ENCODE data around the gene ELP1.
"Not testable (repeated sequence)": the region's sequence is repeated elsewhere in the genome, so short reads cannot be mapped to it uniquely, and the experiment has no call there.

The ELP1 gene

GRCh38 chr9:108933718-108934322 is at the start of gene ELP1:
ELP1 (minus strand) TSS chr9:108934124; CDS start chr9:108931146, 2,978 bp downstream.
- peak; percentile 92 to 93 for DNase-seq

- no peak for DNase-seq
Measured at GRCh38 chr9:108980893-108981292, 47.0 kb upstream of the ELP1 start.

DNA sequence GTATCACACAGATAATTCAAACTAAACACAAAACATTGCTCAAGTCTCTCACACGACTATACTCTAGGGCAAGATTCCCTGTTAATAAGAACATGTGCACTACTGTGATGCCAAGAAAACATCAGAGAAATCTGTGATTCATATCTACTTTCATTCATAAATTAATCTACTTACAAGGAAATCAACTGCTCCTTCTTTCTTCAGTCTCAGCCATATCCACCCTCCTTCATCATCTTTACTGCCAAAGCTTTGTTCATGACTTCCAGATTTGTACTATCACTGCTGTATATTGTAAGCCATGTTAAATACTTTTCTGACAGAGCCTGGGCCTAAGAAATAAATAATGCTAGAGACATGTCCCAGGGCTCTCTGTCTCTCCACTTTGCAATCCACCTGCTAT is 44.3 kb upstream of the ELP1 start:
- DNase-seq = no peak

GRCh38 chr9:108973895-108974294 is 40.0 kb upstream of the ELP1 start:
- no peak for DNase-seq

GRCh38 chr9:108972626-108973209 is 38.8 kb upstream of the ELP1 start:
- DNase-seq = no peak

DNA sequence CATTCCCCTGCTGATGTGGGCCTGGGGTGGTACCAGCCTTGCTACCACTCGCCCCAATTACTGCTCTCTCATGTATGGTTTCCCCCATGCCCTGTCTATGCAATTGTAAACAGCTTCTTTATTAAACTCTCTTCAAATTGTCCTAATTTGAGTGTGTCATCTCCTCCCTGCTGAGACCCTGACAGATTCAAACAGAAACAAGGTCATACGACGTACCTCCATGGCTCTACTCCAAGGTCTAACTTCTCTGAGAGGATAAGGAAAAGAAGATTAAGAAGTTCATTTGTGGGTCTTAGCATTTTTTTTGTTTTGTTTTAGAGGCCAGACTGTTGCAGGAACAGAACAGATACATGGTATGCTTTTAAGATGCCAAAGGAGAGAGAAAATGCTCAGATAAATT is 38.3 kb upstream of the ELP1 start:
- DNase-seq = no peak

GRCh38 chr9:108971392-108971791 is 37.5 kb upstream of the ELP1 start:
- DNase-seq = not testable (repeated sequence)

DNA sequence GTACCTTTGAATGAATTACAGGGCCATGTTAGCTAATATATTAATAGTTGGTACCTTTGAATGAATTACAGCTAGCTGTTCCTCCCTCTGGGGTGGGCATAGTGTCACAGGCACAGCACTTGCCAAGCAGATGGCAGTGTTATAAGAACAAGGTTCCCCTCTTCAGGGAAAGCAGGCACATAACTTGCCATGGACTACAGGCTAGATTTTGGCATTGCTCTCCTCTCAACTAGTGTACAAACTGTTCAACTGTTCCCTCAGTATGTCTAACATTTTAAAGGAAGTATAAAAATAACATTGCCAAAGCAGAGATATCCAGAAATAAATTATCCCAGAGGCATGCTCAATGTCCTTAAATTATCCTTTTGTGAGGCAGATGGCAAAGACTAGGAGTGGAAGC is 34.0 kb upstream of the ELP1 start:
- DNase-seq = no peak

GRCh38 chr9:108963459-108964143 is 29.7 kb upstream of the ELP1 start:
- no peak for DNase-seq

DNA sequence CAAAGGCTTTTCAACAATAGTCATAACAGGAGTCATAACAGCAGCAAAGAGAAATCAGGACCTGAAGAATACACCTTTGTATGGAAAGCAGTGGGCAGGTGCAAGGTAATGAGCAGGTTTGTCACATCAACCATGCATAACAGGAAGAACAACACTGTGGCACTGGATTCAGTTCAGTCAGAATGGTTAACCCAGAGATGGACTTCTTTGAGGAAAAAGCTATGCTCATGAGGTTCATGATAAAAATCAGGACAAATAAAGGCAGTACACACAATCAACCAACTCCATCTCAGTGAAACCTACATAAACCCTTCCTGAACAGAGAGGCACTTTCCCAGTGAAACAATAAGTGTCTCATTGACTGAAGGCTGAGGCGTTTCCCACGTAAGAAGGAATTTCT is 27.2 kb upstream of the ELP1 start:
- DNase-seq = no peak

DNA sequence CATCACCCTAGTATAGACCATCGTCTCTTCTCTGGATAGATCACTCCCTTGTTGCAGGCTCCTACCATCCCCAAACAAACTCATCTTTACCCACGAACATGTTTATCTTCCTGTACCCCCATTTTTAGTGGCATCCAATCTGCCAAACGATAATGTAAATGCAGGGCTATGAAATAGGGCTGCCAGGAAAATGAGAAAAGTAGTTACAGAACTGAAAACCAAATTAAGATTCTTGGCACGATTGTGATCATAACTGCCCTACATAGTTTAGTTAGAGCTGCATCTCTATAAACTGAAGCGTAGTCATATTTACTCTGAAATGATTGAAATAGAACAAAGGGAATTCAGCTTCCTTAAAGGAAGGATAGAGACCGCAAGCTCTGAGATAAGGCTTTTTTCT is 26.4 kb upstream of the ELP1 start:
- no peak for DNase-seq

GRCh38 chr9:108956631-108957026 is 22.7 kb upstream of the ELP1 start:
- DNase-seq = no peak

GRCh38 chr9:108956022-108956630 is 22.2 kb upstream of the ELP1 start:
- no peak for DNase-seq

DNA sequence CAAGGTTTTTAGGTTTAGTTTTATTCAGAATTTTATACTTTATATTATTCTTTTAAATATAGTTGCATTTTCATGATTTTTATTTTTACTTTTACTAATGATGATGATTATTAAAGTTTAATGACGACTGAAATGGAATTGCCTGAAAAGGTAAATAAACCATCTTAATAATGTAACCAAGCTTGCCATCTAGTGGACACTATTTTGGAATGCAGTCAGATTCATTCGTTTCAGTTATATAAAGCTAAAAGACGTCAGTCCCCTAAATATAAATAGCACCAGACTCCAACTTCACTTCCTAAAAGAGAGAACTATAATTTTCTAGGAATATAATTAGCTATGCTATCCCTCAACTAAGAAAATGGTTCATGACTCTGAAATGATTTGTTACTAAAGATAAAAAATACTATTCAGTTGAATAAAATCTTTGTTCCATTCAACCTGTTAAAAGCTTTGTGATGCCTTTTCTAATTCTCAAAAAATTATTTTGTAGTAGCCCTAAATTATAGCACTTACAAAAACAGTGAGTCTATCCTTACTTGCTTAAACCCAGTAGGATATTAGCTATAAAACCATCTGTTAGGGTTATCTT is 20.2 kb upstream of the ELP1 start:
- DNase-seq = peak; percentile 63 to 68

DNA sequence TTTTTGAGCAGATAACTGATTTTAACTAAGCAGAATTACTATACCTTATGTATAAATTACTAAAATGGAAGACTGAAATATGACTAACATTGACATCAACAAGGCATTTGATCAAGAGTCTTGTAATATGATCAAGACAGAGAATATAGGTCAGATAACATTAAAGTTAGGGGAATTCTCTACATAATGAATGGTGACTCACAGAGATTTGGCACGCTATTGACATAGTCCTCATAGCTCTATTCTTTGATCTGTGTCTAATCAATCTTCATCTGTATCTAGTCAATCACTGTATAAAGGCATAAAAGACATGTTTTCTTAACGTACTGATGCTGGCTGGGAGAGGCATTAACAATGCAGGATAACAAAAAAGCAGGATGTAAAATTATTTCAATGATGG is 17.7 kb upstream of the ELP1 start:
- no peak for DNase-seq

DNA sequence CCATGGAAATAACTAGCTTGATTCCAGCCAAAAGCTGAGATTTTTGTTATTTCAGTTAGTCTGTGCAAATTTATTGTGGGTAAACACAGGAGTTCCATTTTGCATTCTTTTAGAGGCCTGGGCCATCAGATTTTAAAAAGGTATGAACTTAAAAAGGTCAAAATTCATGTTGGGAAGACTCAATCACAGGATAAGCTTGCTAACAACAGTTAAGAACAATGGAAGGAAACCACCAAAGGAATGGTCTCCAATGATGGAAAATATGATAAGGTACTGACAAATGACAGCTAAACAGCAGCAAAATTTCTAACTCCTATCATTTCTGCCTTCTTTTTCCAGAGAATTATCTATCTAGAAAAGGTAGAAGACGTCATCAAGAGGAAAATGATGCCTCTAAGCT is 16.2 kb upstream of the ELP1 start:
- DNase-seq = no peak

GRCh38 chr9:108939975-108940374 is 6.1 kb upstream of the ELP1 start:
- DNase-seq = no peak

GRCh38 chr9:108937561-108938305 is 3.8 kb upstream of the ELP1 start:
- no peak for DNase-seq

DNA sequence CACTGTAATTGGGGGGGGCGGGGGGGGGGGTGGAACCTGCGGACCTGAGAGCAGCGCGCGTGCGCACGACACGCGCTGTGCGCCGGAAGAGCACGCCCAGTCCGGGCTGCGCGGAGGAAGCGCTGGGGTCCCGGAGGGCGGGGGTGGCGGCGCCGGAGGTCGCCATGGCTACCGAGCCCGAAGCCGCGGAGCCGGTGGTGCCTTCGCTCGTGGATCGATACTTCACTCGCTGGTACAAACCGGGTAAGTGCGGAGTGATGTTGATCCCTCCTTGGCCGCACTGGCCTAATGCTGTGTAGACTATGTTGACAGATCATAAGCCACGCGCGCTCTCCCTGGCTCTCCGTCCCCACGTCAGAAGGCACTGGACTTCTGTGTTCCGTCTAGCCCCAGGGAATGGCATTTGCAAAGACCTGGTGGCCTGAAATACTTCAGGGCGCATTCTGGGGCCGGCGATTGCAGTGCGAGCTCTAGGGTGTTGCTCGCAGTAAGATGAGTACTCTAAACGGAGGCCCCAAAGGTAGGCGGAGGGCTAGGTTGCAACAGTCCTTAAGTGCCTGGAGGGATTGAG is 484 bp upstream of the ELP1 start, which contains the start of gene ABITRAM:
ABITRAM (plus strand) TSS at position 78 of the 571 bp plus-strand sequence; CDS start at position 165, 87 bp downstream.
- peak; percentile 63 to 75 for DNase-seq

DNA sequence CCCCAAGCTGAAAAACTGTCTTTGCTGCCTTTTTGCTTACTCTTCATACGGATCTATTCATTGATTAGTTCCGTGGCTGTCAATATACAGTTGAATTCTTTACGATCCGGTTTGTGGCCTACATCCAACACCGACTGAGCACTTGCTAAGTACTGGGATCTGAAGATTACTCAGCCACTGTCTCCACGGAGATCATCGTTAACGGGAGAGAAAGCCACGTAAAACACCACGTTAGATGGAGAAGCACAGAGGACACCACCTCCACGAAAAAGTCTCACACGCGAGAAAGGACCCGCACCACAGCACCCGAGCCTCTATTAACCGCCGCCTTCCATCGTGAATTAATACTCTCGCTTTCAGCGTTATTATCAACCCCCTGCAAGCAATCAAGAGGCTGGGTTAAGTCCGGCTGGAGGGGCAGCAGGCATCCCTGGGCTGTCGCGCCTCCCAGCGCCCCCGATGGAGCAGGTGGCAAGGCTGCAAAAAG is 650 bp downstream of the ELP1 start:
- peak in 1 of 2 experiments; percentile 42 for DNase-seq

DNA sequence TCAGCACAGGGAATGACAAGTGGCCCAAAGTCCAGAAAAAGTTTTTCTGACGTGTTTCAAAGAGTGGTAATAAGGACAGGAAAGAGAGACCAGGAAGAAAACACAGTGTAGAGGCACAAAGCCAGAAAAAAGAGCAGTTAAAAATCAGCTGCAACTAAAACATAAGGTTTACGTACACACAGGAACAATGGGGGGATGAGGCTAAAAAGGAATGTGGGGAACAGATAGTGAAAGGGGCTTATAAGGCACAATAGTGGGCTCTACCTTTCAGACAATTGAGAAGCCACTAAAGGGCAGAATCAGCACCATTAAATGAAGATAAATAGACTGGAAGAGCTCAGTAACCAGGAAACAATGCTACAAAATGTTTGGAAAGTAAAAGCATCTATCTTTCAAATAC is 5.5 kb downstream of the ELP1 start:
- no peak for DNase-seq

- DNase-seq = no peak
Measured at GRCh38 chr9:108924466-108924865, 9.5 kb downstream of the ELP1 start.
